Prostate gland (tissue), 2 donors: ENCODE data around the gene NEDD8. TPM values are rescaled to one million over a fixed set of nuclear protein-coding genes. Genes with fewer than 3 reads are reported as not detected.

Experiments
- DNase-seq: peaks from one replicate; pipeline ENCODE4 v3.0.0-alpha.2; 2019; ENCODE audit warnings: low spot score
- H3K27ac ChIP-seq, 2 donors: fragments of 200-600 bp; sonication (generic); 2 replicates each; pipeline ENCODE4 v1.5.1; 2017 to 2019
- H3K27me3 ChIP-seq: fragments of 200-600 bp; sonication (generic); replicated peaks from 2 replicates; pipeline ENCODE4 v1.5.1; 2019; ENCODE audit not compliant: insufficient read depth
- H3K36me3 ChIP-seq, 2 donors: fragments of 200-600 bp; sonication (generic); 1 replicate in 1 of 2; 2 replicates in 1 of 2; pipeline versions ENCODE4 v1.5.1 to v1.8.1; 2017 to 2019
- H3K4me1 ChIP-seq: fragments of 200-600 bp; sonication (generic); replicated peaks from 2 replicates; pipeline ENCODE4 v1.5.1; 2019
- H3K4me3 ChIP-seq, 2 donors: fragments of 200-600 bp; sonication (generic); 2 replicates each; pipeline ENCODE4 v1.5.1; 2017 to 2019
- H3K9me3 ChIP-seq: fragments of 200-600 bp; sonication (generic); 2 replicates; pipeline ENCODE4 v1.5.1; 2017
- CTCF ChIP-seq, 4 experiments: fragments of 200-600 bp in 2 of 4; fragments of 450-650 bp in 2 of 4; sonication (generic) in 2 of 4; IDR thresholded peaks; 1 replicate in 3 of 4; 2 replicates in 1 of 4; pipeline ENCODE4 v1.5.1; 2016 to 2019; ENCODE audit warnings: antibody characterized with exemption in 4 of 4, mild to moderate bottlenecking in 2 of 4, moderate library complexity in 2 of 4
- POLR2A ChIP-seq: fragments of 450-650 bp; IDR thresholded peaks from one replicate; pipeline ENCODE4 v1.6.1; 2016; ENCODE audit warnings: antibody characterized with exemption, mild to moderate bottlenecking
- POLR2AphosphoS5 ChIP-seq: sonication (generic); formaldehyde crosslinking; IDR thresholded peaks from one replicate; pipeline ENCODE4 v1.6.1; 2017; ENCODE audit warnings: antibody characterized with exemption
- WGBS: methylation state at CpG from one replicate; pipeline ENCODE4 v1.1.5; 2018; 5-methylcytosine and 5-hydroxymethylcytosine counted together
- intact Hi-C: fragments of 100-400 bp; cut with DNase I; formaldehyde crosslinking; loops from one replicate; pipeline ENCODE4 v1.14.2; 2022
- total RNA-seq, 2 donors: library from RNA; depleted of rRNA; stranded (reverse); fragments of >200 nt; gene quantifications; one replicate each; pipeline ENCODE4 v1.1.0, GENCODE V29; 2016

Gene NEDD8
- total RNA-seq, 2 donors from 2014 or later = 114 to 185 TPM

- no peak for DNase-seq
- intact Hi-C loops = no loop called here
Observed at GRCh38 chr14:24255438-24255837, 23.3 kb upstream of the NEDD8 start.

GRCh38 chr14:24254630-24255392 is 22.6 kb upstream of the NEDD8 start:
- no peaks in the 10 kb centered on the region for H3K4me1 ChIP-seq
- no peaks in the 10 kb centered on the region for H3K27me3 ChIP-seq
- WGBS = 88% methylated on average over 16 of the region's 19 CpGs
- intact Hi-C loops = no loop called here
- no peaks in the 10 kb centered on the region for H3K36me3 ChIP-seq
- H3K27ac ChIP-seq = no peak overlapping the region
- no peak for TF ChIP-seq POLR2AphosphoS5
- TF ChIP-seq CTCF (IDR thresholded peaks at IDR 0.05) = no peak
- no peaks in the 10 kb centered on the region for H3K9me3 ChIP-seq
- H3K4me3 ChIP-seq = no peak overlapping the region
- no peak for DNase-seq

More at GRCh38 chr14:24255438-24255837, 23.3 kb upstream of the NEDD8 start:
- Histone ChIP-seq H3K27me3 (no peaks in the 10 kb centered on the region), H3K9me3 (no peaks in the 10 kb centered on the region), H3K4me1 (no peaks in the 10 kb centered on the region), H3K36me3 (no peaks in the 10 kb centered on the region), H3K4me3 (no peak overlapping the region), H3K27ac (no peak overlapping the region)
- TF ChIP-seq POLR2AphosphoS5 (no peak), CTCF (IDR thresholded peaks at IDR 0.05) (no peak), POLR2A (no peak)
- 81% methylated on average over 8 of the region's 8 CpGs for whole genome bisulfite sequencing

GRCh38 chr14:24253936-24254335 is 21.8 kb upstream of the NEDD8 start:
- no peaks in the 10 kb centered on the region for H3K36me3 ChIP-seq
- intact Hi-C loops = no loop called here
- 88% methylated on average over 7 of the region's 7 CpGs for WGBS
- H3K4me1 ChIP-seq = no peaks in the 10 kb centered on the region
- H3K9me3 ChIP-seq = no peaks in the 10 kb centered on the region
- H3K27ac ChIP-seq = no peak overlapping the region
- DNase-seq = no peak
- no peak for TF ChIP-seq POLR2AphosphoS5
- TF ChIP-seq CTCF (IDR thresholded peaks at IDR 0.05) = no peak
- TF ChIP-seq POLR2A = no peak
- no peaks in the 10 kb centered on the region for H3K27me3 ChIP-seq
- H3K4me3 ChIP-seq = no peak overlapping the region

- no peaks in the 10 kb centered on the region for H3K4me1 ChIP-seq
- H3K27me3 ChIP-seq = no peaks in the 10 kb centered on the region
- no peak overlapping the region for H3K4me3 ChIP-seq
- WGBS = 75% methylated on average over 11 of the region's 11 CpGs
- H3K27ac ChIP-seq = no peak overlapping the region
- no peaks in the 10 kb centered on the region for H3K36me3 ChIP-seq
- no peak for DNase-seq
- TF ChIP-seq CTCF (IDR thresholded peaks at IDR 0.05) = no peak
- TF ChIP-seq POLR2AphosphoS5 = no peak
- no peak for TF ChIP-seq POLR2A
- intact Hi-C loops = no loop called here
- H3K9me3 ChIP-seq = no peaks in the 10 kb centered on the region
Observed at GRCh38 chr14:24252289-24253124, 20.3 kb upstream of the NEDD8 start.
